Loucy (cell line): ENCODE measurements around the gene COL9A1.

Source experiments
- H2AFZ ChIP-seq: fragments of 200-600 bp; sonication (generic); 2 replicates; pipeline ENCODE4 v1.6.0; 2016; ENCODE audit warnings: antibody characterized with exemption, mild to moderate bottlenecking, low read length, moderate library complexity
- H3F3A ChIP-seq: fragments of 200-600 bp; 2 replicates; pipeline ENCODE4 v1.6.0; 2016; ENCODE audit warnings: antibody characterized with exemption, low read depth, mild to moderate bottlenecking
- H3K27me3 ChIP-seq: fragments of 200-600 bp; sonication (generic); 2 replicates; pipeline ENCODE4 v1.6.1; 2014; ENCODE audit warnings: low read length, mild to moderate bottlenecking; ENCODE audit not compliant: insufficient read depth, poor library complexity, severe bottlenecking
- H3K36me3 ChIP-seq: fragments of 200-600 bp; sonication (generic); 2 replicates; pipeline ENCODE4 v1.6.1; 2016; ENCODE audit warnings: low read length; ENCODE audit not compliant: insufficient read depth
- H3K4me1 ChIP-seq: fragments of 200-600 bp; sonication (generic); 2 replicates; pipeline ENCODE4 v1.5.1; 2014; ENCODE audit warnings: low read length, mild to moderate bottlenecking; ENCODE audit not compliant: insufficient read depth, poor library complexity, severe bottlenecking
- H3K4me2 ChIP-seq: fragments of 200-600 bp; sonication (generic); 2 replicates; pipeline ENCODE4 v1.6.0; 2014; ENCODE audit warnings: antibody characterized with exemption, low read length, low read depth, mild to moderate bottlenecking; ENCODE audit not compliant: poor library complexity, severe bottlenecking
- H3K4me3 ChIP-seq: fragments of 200-600 bp; sonication (generic); 2 replicates; pipeline ENCODE4 v1.5.1; 2014; ENCODE audit warnings: low read length, mild to moderate bottlenecking, mixed read lengths; ENCODE audit not compliant: poor library complexity, severe bottlenecking
- H3K79me2 ChIP-seq: fragments of 200-600 bp; sonication (generic); 2 replicates; pipeline ENCODE4 v1.6.1; 2014; ENCODE audit warnings: low read length; ENCODE audit not compliant: insufficient read depth
- H3K9ac ChIP-seq: fragments of 200-600 bp; sonication (generic); 2 replicates; pipeline ENCODE4 v1.6.0; 2014; ENCODE audit warnings: mild to moderate bottlenecking, low read depth, low read length, moderate library complexity; ENCODE audit not compliant: poor library complexity, severe bottlenecking
- H3K9me2 ChIP-seq: fragments of 200-600 bp; sonication (generic); replicated peaks from 2 replicates; pipeline ENCODE4 v1.6.1; 2016; ENCODE audit warnings: low read depth, low read length, mixed read lengths
- H3K9me3 ChIP-seq: fragments of 200-600 bp; sonication (generic); 2 replicates; pipeline ENCODE4 v1.6.1; 2014; ENCODE audit warnings: mild to moderate bottlenecking, antibody characterized with exemption, low read length, low read depth; ENCODE audit not compliant: insufficient read depth
- H4K20me1 ChIP-seq: fragments of 200-600 bp; sonication (generic); 2 replicates; pipeline ENCODE4 v1.6.0; 2014; ENCODE audit warnings: antibody characterized with exemption, low read length, mild to moderate bottlenecking; ENCODE audit not compliant: insufficient read depth, poor library complexity, severe bottlenecking
- CTCF ChIP-seq: fragments of 200-600 bp; sonication (generic); conservative IDR thresholded peaks from 2 replicates; pipeline ENCODE4 v1.5.1; 2014; ENCODE audit warnings: mild to moderate bottlenecking, antibody characterized with exemption, low read length
- EZH2phosphoT487 ChIP-seq: fragments of 200-600 bp; IDR thresholded peaks from 2 replicates; pipeline ENCODE4 v1.6.1; 2018; ENCODE audit warnings: antibody characterized with exemption, mild to moderate bottlenecking, moderate library complexity, borderline replicate concordance

Gene COL9A1

DNA sequence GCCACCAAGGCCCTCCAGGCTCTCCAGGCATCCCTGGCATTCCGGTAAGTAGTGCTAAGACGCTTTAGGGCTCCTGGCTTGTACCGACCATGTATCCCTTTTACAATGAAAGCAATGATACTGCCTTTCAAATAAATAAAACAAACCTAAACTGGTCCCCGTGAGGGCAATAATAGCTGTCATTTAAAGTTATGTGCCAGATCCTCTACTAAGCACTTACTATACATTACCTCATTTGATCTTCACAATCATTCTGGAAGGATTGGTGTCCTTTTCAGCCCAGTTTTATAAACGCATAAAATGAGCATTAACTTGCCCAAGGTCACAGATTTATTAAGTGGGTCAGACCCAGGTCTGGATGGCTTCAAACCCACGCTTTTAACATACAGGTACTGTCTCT, 114.7 kb downstream of the COL9A1 start:
- Histone ChIP-seq H2AFZ (no peak overlapping the region), H3K9me3 (no peaks in the 10 kb centered on the region), H3K4me1 (no peaks in the 10 kb centered on the region), H3K9me2 (no peaks in the 10 kb centered on the region), H3K27me3 (no peaks in the 10 kb centered on the region), H3K79me2 (no peaks in the 10 kb centered on the region), H4K20me1 (no peaks in the 10 kb centered on the region), H3F3A (no peaks in the 10 kb centered on the region), H3K4me2 (no peak overlapping the region), H3K36me3 (no peaks in the 10 kb centered on the region), H3K9ac (no peak overlapping the region), H3K4me3 (no peak overlapping the region)
- TF ChIP-seq CTCF: no peak
- TF ChIP-seq EZH2phosphoT487: no peak

DNA sequence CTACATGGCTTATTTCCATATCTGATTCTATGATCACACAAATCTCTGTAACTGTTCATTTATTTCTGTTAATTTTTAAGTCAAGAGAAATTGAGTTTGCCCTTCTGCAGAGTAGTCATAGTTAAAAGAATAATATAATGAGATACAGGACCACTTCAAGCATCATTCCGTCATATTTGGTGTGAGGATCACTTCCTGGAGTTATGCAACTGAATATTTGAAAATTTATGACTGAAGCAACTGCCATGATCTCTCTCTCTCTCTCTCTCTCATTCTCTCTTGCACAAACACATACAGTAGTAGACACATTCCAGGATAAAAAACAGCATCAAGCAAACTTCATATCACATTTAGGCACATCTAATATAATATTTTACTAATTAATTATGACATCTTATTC, 116.4 kb downstream of the COL9A1 start:
- Histone ChIP-seq H3K9me3 (no peaks in the 10 kb centered on the region), H3K9ac (no peak overlapping the region), H3K9me2 (no peaks in the 10 kb centered on the region), H3K79me2 (no peaks in the 10 kb centered on the region), H3K36me3 (no peaks in the 10 kb centered on the region), H2AFZ (no peak overlapping the region), H3K4me1 (no peaks in the 10 kb centered on the region), H3F3A (no peaks in the 10 kb centered on the region), H4K20me1 (no peaks in the 10 kb centered on the region), H3K4me3 (no peak overlapping the region), H3K4me2 (no peak overlapping the region), H3K27me3 (no peaks in the 10 kb centered on the region)
- TF ChIP-seq EZH2phosphoT487: no peak
- TF ChIP-seq CTCF: no peak

DNA sequence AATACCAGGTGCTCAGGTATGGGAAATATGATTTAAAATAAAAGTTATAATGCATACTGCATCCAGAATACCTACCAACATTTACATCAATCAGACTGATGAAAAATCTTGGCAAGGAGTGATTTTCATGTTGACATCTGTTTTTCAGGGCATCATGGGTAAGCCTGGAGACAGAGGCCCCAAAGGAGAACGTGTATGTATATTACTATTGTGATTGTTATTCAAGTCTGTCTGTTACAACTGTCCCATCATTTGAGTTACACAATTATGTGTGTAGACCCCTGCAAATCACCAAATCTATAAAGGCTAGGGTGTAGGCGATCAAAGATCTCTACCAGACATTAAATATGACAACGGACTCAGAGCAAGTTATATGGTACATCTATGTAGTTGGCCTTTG, 118.2 kb downstream of the COL9A1 start:
- H3K27me3 ChIP-seq: no peaks in the 10 kb centered on the region
- H3K9me2 ChIP-seq: no peaks in the 10 kb centered on the region
- H3K79me2 ChIP-seq: no peaks in the 10 kb centered on the region
- H2AFZ ChIP-seq: no peak overlapping the region
- H3F3A ChIP-seq: no peaks in the 10 kb centered on the region
- H3K36me3 ChIP-seq: no peaks in the 10 kb centered on the region
- no peaks in the 10 kb centered on the region for H3K9me3 ChIP-seq
- no peak overlapping the region for H3K9ac ChIP-seq
- peaks cover 11% of the 10 kb centered on the region for H3K4me1 ChIP-seq
- TF ChIP-seq EZH2phosphoT487 (no peak), CTCF (no peak)
- no peak overlapping the region for H3K4me2 ChIP-seq
- H4K20me1 ChIP-seq: no peaks in the 10 kb centered on the region
- H3K4me3 ChIP-seq: no peak overlapping the region
